HG03108 (cell line): ENCODE measurements around the gene ANKH.

Source experiments
- ATAC-seq: cut with Tn5 transposase; IDR thresholded peaks from one replicate; pipeline ENCODE4 v1.9.1; 2021; ENCODE audit warnings: moderate library complexity; ENCODE audit not compliant: unreplicated experiment

Gene ANKH

DNA sequence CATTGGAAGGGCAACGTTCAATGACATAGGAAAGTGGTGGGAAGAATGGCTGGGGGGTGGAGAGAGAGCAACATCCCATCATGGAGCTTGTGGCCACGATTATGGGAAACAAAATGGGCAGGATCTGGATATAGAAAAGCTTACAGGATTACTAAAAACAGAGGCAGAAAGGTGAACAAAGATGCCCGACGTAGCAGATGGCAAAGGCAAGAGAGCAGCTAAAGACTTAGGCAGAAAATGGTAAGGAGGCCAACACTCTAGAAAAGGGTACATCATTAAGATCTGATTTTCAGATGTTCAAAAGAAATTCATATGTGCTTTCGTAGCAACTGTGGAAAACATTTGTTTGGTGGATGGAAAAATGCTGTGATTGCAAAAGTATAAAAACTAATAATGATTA, 104.5 kb downstream of the ANKH start:
- ATAC-seq, result no peak

DNA sequence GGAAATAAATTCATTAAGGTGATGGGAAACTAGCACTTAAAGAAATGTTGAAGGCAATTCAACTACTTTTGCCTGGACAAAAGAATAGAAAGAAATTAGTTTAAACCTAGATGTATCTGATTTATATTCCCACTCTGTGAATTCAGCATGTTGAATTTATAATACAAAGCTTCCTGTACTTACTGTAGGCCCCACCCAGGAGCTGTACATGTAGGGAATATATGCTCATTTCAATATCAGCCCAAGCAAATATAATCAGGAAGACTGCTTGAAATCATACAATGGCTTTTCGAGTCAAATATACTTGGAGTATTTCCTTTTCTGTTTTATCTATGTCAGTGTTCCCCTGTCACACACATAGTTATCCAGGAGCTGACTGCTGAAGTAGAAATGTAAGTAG, 105.0 kb downstream of the ANKH start:
- ATAC-seq, result no peak

DNA sequence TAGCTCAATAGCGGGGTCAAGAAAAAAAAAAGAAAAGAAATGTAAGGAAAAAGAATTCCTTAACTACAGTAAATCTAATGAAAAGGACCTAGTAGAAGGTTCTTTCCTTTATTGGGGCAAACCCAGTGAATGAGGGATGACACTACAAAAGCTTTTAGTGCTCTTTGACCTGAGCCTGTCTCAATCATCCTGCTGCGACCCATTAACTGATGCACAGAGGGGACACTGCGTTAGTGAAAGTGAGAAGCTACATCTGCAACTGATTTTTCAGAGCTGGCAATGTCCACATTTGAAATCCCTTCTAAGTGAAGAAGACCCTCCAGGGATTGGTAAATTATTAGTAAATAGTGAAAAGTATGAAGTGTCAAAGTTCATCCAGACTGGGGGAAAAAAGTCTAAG, 106.0 kb downstream of the ANKH start:
- no peak for ATAC-seq

DNA sequence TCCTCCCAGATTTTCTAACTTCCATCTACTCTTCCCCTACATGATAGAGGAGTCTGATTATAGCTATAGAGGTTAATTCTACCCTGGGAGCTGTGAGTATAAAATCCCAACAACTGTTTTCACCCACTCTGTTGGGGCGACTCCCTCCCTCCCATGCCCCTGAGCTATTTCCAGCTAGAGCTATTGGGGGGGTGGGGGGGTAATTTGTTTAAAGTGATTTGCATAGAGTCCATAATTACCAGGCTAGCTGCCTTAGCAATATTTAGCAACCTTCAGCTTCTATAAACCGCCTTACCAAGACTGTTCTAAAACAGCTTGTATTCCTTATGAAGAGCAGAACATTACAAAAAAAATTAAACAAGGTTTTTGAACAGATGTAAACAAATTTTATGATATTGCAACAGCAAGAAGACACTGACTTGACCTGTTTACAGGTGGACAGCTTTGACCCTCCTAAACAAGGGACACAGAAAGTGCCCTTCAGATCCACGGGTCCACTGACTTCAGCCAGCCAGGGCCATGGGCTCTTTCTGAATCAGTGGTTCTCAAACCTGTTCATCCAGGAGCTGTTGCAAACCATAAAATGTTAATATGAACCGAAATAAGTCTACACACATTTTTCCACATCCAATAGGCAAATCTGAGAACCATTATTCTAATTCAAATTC, 108.9 kb downstream of the ANKH start:
- no peak for ATAC-seq

DNA sequence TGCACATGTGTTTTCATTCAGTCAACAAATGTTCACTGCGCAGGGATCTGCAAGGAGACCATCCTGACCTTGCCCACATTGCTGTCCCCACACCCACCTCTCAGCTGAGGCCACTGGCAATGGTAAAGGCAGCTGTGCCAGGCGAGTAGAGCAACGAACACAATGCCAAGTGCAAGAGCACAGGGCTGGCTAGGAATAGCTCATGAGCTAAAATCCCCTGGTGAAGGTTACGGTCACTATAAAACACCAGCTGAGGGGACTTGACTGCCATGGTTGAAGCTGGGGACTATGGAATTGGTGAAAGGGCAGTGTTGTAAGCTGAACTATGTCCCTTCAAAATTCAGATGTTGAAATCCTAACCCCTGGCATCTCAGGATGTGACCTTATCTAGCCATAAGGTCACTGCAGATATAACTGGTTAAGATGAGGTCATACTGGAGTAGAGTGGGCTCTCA, 111.0 kb downstream of the ANKH start:
- no peak for ATAC-seq

DNA sequence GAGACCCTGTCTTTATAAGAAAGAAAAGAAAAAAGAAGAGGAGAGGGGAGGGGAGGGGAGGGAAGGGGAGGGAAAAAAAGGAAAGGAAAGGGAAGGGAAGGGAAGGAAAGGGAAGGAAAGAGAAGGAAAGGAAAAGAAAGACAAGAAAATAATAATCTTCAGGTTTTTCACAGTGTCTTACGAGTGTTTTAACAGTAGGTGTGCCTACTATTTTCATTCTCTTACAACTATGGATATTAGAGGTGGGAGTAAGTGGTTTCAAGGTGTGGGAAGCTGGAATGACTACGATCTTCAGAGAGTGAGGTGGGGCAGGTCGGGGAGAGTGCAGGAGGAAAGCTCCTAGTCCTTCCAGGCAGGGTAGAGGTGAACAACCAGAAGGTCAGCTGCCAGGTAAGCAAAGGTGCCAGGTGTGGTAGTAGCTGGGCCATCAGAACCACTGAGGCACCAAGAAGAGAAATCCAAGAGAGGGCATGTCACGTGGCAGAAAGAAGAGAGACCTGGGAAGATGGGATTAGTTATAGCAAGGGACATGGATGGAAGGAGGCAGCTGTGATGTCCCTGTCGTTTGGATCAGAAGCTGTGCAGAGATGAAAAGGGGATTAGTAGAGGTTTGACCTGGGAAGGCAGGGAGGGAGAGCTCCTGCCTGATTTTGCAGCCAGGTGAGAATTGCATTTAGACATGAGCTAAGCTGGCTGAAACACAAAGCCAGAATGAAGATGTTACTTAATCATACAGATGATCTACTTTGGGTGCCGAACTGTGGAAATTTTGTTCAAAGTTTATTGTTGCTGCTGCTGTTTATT, 111.6 kb downstream of the ANKH start:
- ATAC-seq, result no peak

DNA sequence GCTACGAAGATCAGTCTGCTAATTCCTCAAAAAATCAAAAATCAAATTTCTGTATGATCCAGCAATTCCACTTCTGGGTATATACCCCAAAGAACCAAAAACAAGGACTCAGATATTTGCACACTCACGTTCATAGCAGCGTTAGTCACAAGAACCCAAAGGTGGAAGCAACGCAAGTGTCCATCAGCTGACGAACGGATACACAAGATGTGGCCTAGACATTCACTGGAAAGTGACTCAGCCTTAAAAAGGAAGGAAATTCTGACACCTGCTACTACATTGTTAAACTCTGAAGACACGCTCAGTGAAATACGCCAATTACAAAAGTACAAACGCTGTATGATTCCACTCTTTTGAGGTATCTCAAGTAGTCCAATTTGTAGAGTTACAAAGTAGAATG, 113.7 kb downstream of the ANKH start:
- ATAC-seq, result no peak

DNA sequence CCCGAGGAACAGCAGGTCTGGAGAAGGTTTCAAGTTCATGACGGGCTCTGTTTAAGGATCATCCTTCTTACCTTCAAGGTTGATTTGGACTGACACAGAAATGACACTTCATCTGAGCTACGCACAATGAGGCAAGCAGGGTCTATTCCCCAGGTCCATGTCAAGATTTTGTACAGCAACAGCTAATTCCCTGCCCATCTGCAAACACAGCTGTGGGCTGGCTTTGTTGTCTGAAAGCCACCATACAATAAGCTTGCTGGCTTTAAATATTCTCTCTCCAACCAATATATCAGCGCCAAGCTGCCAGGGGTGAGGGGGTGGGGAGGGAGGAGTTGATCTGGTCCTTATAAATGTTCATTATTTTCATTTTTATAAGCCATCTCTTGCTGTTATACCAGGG, 115.1 kb downstream of the ANKH start:
- no peak for ATAC-seq

DNA sequence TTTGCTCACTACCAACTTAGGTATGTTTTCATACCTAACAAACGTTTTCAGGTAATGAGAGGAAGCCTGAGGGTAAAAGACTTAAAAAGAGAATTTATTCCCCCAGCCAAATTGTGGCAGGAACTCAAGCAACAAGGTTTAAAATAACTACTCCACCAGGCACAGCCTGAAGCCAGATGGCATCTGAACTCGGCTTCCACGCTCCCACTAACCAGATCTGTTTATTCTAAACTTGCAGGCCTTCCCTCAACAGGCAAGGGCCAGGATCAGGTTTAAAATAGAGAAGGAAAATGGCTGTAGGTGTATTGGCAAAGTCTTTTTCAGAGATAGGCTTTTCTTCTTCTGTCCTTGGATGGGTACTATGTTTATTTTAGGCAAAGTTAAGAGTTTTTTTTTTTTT, 117.6 kb downstream of the ANKH start:
- no peak for ATAC-seq

DNA sequence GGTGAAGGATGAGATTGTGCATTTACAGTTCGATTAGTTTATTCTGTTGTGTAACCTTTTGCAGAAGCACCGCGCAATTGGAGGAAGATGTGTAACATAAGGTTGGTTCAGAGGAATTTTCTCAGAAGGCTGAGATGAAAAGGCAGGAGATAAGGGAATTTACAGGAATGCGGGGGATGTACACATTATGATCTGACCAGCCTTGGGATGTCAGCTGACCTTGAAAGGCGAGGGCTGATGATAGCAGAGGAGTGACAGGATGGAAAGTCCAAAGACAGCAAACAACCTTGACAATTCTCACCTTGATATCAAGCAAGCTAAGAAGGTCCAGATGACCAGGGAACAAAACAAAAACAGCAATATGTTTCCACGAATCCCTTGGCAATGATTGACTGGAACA, 118.3 kb downstream of the ANKH start:
- ATAC-seq, result no peak

DNA sequence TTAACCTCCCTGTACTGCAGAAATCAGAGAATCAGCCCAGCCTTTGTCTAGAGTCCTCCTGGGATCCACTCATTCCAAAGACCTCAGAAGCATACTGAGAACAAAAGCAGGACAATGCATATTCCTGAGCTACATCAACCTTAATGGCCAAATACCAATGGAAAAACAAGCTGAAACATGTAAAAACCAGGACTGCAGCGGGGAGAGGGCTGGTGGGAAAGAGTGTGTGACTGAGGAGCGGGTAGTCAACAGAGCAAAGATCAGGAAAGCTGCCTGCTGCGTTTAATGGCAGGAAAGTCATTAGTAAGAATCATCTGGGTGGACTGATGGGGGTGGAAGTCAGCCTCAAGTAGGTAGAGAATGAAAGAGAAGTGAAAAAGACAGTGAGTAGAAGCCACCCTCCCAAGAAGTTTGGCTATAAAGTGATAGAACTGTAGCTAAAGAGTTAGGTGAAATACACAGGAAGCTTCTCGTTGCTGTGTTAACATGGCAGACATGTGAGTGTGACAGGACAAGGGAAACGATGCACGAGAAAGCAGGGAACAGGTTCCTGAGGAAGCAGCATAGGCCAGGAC, 119.0 kb downstream of the ANKH start:
- ATAC-seq, result no peak

DNA sequence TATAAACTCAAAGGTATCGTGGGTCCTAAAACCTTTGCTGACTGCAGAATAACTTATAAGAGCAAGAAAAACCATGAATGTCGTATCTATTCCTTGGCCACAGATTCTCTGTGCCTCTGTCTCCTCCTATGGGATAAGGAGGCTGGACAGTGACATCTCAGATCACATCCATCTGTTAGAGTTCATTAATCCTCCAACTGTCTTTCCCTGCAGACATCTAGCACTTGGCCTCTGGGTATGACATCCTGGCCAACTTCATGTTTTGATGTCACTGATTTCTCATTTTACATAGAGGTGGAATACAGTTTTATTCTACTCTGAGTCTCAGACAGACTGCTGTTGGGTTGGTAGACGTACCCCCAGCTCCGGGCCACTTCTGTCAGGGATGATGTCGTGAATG, 120.9 kb downstream of the ANKH start:
- no peak for ATAC-seq

DNA sequence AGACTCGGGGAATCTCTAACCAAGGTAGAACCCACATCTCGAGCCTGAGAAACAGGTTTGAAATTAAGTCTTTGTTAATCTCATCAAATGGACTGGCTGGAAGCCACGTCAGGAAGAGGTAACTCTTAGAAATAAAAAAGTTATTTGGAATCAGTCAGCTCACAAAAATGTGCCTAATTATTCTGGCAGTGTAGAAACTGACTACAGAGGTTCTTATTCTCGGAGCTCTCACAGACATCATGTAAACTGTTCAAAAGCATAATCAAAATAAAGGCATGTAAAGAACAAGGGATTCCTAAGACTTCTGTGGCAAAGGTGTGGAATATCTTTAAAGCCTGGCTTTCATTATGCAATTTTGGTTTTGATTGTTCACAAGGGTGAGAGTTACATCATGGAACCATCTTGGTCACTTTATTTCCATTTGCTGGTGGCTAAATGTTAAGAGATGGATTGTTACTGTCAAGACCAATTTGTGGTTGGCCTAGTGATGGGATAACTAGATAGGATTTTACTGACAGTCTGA, 121.9 kb downstream of the ANKH start:
- ATAC-seq, result no peak

DNA sequence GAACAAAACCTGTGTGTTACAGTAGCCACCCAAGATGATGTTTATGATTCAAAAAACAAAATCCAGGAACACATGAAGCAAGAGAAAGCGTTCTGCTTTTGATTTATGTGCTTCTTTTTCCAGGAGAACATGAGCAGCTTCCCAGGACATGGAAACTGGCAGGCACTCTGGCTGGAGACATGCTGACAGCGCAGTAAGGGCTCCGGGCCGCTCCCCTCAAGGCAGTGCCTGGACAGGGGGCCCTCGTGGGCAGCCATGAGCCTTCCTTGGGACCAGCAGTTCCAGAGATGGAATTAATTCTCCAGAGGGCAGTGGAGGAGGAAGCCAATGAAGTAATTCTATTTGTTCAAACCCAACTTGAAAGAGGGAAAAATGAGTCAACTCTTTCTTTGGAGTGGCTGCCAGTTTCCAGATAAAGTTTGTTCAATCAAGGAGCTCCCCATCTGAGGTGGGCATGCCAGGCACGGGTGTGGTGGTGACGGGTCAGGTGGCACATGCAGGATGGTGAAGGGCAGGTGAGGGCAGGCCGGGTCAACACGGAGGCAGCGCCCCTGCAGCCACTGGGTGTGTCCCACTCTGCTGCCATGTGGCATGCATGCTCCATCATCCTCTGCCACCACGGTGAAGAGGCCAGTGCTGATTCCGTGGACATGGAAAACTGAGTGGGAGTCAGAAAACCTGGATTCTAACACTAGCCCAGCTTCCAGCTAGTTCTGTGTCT, 123.2 kb downstream of the ANKH start:
- no peak for ATAC-seq

DNA sequence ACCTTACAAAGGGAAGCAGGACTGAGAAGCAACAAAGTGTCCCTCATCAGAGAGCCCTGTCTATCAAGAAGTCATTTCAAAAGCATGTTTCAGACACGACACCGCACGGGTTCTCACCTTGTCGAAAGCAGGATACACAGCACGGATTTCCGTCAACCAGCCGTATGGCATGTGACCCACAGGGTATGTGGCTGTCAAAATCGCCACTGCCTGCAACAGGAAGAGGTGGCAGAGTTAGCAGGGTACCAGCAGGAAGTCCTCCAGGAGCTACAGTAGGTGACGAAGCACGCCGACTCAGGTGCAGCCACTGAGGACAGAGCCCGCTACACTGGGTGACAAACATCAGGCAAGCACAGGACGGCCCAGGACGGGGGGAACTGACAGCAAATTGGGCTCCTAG, 125.8 kb downstream of the ANKH start:
- no peak for ATAC-seq

DNA sequence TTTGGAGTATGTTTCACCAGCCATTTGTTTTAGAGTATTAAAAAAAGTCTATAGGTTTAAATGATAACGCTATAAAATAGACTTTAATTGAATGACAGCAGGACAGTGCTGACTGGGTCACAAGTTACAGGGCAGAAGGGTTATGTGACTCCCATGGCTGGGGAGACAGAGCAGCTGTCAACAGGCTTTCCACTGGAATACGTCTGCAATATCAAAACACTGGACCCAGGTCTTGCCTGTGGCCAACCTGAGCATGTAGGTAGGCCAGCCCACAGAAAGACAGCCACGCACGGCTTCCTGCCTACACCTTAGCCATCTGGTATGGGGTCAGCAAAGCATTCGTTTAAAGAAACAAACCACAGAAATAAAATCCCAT, 126.4 kb downstream of the ANKH start:
- ATAC-seq, result no peak

DNA sequence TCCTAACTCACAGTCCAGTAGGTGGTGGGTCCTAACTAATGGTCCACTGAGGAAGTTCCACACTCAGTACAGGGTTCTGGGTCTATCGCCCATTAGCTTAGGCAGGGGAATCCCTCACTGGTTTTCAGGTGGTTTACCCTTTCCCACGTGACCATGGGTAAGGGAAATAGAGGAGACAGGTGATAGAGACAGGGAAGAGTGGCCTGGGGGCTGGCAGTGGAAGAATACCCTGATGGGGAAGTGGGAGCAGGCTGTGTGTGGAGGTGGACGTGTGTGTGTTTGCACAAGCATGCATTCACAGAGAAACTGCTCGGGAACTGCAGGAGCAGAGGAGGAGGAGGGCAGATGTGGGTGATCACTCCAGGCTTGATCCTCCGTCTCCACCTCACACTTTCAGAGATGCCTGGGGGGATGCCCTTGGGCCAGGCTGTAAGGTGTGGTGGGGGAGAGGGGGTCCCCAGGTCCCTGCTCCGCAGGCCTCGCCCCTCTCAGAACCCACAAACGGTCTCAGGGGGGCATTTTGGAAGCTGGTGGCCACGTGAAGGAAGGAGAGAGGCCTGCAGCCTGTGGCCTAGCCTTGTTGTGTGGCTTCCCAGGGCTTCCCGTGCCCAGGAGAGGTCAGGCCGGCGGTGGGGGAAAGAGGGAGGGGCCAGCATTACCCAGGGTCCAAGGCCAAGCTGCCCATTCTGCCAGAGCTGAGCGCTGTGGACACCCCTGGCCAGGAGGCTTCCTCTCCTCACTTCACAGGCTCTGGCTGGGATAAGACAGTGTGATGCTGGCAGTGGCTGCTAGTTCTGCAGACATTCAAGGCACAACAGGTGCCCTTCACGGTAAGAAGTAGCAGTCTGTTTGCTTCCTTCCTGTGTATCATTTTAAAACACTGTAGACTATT, 127.0 kb downstream of the ANKH start:
- ATAC-seq, result no peak

DNA sequence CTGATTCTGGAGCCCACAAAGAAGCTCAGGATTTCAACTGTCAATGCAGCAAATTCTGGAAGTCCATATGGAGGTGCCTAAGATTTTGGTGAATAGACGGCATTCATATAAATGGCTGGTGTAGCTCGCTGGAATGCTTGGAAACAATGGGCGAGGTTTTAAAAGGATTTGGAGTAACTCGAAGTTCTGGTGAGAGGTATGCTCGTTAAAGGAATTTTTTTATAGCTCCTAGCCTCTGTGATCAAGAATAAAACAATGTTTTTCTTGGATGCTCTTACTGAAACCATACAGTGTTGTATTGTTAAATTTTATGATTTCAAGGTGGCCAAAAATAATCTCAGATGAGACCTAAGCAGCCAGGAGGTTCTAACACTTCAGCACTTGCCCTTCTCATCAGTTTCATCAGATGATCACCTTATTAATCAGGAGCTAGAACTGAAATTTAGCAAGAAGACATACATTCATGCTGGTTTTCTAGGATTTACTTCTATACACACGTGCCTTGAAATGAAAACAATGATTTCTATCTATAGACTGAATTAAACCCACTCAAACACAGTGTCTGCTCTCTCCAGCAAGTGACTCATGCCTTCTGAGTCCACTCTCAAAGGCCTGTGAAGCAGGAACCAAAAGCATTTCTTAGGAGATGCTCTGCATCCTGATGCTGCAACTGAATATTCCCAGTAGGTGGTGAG, 127.8 kb downstream of the ANKH start:
- no peak for ATAC-seq

DNA sequence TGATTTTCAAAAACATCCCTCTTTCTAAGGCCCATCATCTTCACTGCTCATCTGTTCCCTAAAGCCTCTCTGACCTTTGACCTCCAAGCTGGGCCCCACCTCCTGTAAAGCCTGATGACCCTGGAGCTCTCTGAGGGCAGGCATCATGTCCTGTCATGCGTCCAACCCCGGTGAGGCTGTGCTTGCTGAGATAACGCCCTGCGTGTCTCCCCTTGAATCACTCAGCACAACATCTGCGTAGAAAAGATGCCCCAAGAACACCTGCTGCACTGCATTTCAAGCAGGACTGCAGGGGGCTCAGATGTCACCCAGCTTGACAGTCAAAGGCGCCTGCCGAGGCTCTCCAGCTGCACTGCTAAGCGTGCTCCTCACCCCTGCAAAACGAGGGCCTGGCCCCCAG, 129.1 kb downstream of the ANKH start:
- no peak for ATAC-seq
